ENCODE measurements around the gene GDPD4.

DNA sequence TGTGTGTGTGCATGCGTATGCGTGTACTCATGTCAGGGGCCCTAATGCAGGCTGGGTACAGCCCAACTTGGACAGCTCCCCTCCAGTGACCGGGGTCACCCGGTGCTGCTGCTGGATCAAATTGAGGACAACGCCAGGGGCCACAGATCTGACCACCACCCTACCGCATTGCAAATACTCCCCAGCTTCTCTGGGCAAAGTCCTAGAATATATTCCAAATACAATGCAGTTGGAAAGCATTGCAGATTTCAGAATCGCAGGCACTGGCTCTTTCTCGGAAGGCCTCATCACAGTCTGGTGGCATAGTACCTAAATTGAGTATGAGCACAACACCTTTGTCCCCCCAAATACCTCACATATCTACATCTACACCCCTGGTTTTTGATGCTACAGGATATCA, 130.2 kb downstream of the GDPD4 start:
- TF ChIP-seq, protein P1, sequence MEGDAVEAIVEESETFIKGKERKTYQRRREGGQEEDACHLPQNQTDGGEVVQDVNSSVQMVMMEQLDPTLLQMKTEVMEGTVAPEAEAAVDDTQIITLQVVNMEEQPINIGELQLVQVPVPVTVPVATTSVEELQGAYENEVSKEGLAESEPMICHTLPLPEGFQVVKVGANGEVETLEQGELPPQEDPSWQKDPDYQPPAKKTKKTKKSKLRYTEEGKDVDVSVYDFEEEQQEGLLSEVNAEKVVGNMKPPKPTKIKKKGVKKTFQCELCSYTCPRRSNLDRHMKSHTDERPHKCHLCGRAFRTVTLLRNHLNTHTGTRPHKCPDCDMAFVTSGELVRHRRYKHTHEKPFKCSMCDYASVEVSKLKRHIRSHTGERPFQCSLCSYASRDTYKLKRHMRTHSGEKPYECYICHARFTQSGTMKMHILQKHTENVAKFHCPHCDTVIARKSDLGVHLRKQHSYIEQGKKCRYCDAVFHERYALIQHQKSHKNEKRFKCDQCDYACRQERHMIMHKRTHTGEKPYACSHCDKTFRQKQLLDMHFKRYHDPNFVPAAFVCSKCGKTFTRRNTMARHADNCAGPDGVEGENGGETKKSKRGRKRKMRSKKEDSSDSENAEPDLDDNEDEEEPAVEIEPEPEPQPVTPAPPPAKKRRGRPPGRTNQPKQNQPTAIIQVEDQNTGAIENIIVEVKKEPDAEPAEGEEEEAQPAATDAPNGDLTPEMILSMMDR (conservative IDR thresholded peaks at IDR 0.05), result no peak
- no peak for TF ChIP-seq ZFX (IDR thresholded peaks at IDR 0.05)
